Activated CD4-positive, alpha-beta T cell treated with anti-CD3 and anti-CD28 coated beads, Interleukin-2, amount 10 ng/mL, durations not matched to agents 7 days and 5 days (primary cell): ENCODE results near the gene TBX6. TPM values are rescaled to one million over a fixed set of nuclear protein-coding genes. Genes with fewer than 3 reads are reported as not detected.
"Not testable (repeated sequence)": the region's sequence is repeated elsewhere in the genome, so short reads cannot be mapped to it uniquely, and the experiment has no call there.

ENCODE experiments used
- CTCF ChIA-PET: fragments of 350-600 bp; sonication (Branson Sonifier 250); formaldehyde crosslinking; loops from one replicate; lab custom pipeline; 2021; ENCODE audit warnings: antibody characterized with exemption; lab: Charles Lee
- POLR2A ChIA-PET: fragments of 350-600 bp; sonication (Branson Sonifier 250); formaldehyde crosslinking; loops from one replicate; lab custom pipeline; 2021; ENCODE audit warnings: antibody characterized with exemption; lab: Charles Lee
- DNase-seq: peaks from one replicate; pipeline ENCODE4 v3.0.0-alpha.2; 2020
- H3K27ac Mint-ChIP-seq: one replicate; pipeline ENCODE4 v1.8.0; 2021; ENCODE audit warnings: mild to moderate bottlenecking, moderate library complexity, mixed read lengths
- H3K27me3 Mint-ChIP-seq: one replicate; pipeline ENCODE4 v1.8.0; 2021; ENCODE audit warnings: mixed read lengths
- H3K36me3 Mint-ChIP-seq: one replicate; pipeline ENCODE4 v1.8.0; 2021; ENCODE audit warnings: low read depth, mixed read lengths
- H3K4me1 Mint-ChIP-seq: one replicate; pipeline ENCODE4 v1.8.0; 2021; ENCODE audit warnings: mixed read lengths
- H3K4me3 Mint-ChIP-seq: one replicate; pipeline ENCODE4 v1.8.0; 2021; ENCODE audit warnings: mild to moderate bottlenecking, moderate library complexity, mixed read lengths
- H3K9me3 Mint-ChIP-seq: one replicate; pipeline ENCODE4 v1.8.0; 2021; ENCODE audit warnings: mixed read lengths
- total RNA-seq, 2 experiments: library from RNA; stranded (reverse); gene quantifications; one replicate each; pipeline ENCODE4 v1.2.3, GENCODE V29; 2021

Gene TBX6
- total RNA-seq, 2 experiments from 2014 or later, result 1.2 to 1.7 TPM

DNA sequence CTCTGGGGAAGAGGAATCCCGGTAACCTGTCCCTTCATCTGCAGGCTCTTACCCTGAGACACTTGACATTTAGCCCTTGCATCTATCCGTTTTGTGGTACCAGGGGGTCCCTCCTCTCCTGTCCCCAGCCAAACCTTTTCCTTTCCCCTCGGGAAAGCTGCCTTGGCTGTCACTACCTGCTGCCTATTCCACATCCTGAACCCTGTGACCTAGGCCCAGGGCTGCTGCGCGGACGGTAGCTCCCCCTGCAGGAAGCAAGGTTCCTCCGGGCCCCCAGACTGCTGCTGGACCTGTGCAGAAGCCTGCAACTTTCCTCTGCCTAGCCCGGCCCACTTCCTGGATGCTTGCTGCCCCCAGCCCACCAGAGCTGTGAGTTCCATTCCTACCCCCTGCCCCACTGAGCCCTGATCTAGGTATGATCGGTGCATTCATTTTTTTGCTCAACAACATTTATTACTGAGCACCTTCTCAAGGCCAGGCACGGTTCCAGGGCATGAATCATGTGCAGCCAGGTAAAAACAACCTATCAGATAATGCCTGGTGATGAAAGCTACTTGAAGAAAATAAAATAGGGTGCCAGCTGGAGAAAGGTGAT is 36.7 kb downstream of the TBX6 start:
- DNase-seq, result peak; percentile 58
- Mint-ChIP-seq H3K27me3 (peaks cover 2% of the 10 kb centered on the region), H3K4me1 (peaks cover 40% of the 10 kb centered on the region), H3K9me3 (no peaks in the 10 kb centered on the region), H3K4me3 (peak overlapping the region; percentile 37), H3K27ac (peak overlapping the region; percentile 67), H3K36me3 (peaks cover 7% of the 10 kb centered on the region)
- CTCF ChIA-PET, result interaction anchor here (0.5 to 2.1 kb wide), 17 partner anchors 9 to 915 kb away, joined by 3 to 19 read pairs (median 4); partner anchors contain the start of genes ALDOA, CORO1A, DCTPP1 and HIRIP3
- POLR2A ChIA-PET, result interaction anchor here (1.1 kb wide), 1 partner anchor 11 kb away, joined by 8 read pairs; the partner anchor contains the start of gene ALDOA

DNA sequence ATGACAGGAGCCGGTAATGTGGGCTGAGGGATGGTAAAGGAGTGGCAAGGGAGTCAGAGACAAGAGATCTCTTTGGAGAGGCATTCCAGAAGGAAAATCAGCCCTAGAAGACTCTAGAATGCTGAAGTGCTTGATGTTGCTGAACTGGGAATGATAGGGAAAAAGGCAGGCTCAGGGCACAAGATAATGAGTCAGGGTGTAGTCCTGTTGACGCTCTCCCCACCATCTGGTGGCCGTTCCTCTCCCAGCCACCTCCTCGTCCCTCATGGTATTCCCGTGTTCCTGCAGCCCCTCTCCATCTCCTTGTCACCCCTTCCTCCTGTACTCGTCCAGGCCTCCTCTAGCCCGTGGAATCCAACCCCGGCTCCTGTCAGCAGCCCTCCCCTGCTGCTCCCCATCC is 37.3 kb downstream of the TBX6 start:
- Mint-ChIP-seq H3K4me3 (peak overlapping the region; percentile 37), H3K27ac (no peak overlapping the region), H3K27me3 (peaks cover 2% of the 10 kb centered on the region), H3K36me3 (peaks cover 7% of the 10 kb centered on the region), H3K9me3 (no peaks in the 10 kb centered on the region), H3K4me1 (peaks cover 40% of the 10 kb centered on the region)
- CTCF ChIA-PET, result interaction anchor here (0.5 to 2.1 kb wide), 10 partner anchors 10 to 915 kb away, joined by 3 to 19 read pairs (median 6); partner anchors contain the start of genes ALDOA, DCTPP1, HIRIP3 and TBX6
- POLR2A ChIA-PET, result no interaction called here
- no peak for DNase-seq

DNA sequence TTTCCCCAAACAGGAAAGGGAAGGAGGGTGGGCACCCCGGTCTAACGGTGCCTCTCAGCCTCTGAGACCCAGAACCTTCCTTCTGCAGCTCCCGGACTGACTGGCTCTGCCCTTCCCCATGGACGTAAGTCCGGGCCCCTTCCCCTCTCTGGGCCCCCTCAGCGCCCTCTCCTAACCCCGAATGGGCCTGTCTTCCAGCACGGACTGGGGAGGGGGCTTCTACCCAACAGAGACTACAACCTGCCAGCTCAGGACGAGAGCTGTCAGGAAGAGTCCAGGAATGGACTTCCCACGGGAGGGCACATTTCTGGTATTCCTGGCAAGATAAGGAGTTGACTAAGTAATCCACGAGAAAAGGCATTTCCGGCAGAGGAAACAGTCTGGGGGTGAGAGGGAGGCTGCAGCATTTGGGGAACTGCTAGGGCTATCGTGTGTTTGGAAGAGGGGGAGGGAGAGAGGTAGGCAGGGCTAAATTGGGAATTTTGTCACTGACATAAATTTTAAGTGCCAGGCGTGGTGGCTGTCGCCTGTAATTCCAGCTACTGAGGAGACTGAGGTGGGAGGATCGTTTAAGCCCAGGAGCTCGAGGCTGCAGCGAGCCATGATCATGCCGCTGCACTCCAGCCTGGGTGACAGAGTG is 38.2 kb downstream of the TBX6 start:
- peak overlapping the region; percentile 90 for H3K4me3 Mint-ChIP-seq
- no peaks in the 10 kb centered on the region for H3K9me3 Mint-ChIP-seq
- no peak overlapping the region for H3K27ac Mint-ChIP-seq
- H3K27me3 Mint-ChIP-seq, result peaks cover 2% of the 10 kb centered on the region
- no peak for DNase-seq
- H3K4me1 Mint-ChIP-seq, result peaks cover 40% of the 10 kb centered on the region
- ChIA-PET CTCF (interaction anchor here (0.6 to 2.2 kb wide), 7 partner anchors 10 to 1224 kb away, joined by 3 to 7 read pairs (median 5); partner anchors contain the start of genes ALDOA and PAGR1), POLR2A (interaction anchor here (1.5 kb wide), 1 partner anchor 12 kb away, joined by 4 read pairs; the partner anchor contains the start of gene ALDOA)
- peaks cover 7% of the 10 kb centered on the region for H3K36me3 Mint-ChIP-seq

DNA sequence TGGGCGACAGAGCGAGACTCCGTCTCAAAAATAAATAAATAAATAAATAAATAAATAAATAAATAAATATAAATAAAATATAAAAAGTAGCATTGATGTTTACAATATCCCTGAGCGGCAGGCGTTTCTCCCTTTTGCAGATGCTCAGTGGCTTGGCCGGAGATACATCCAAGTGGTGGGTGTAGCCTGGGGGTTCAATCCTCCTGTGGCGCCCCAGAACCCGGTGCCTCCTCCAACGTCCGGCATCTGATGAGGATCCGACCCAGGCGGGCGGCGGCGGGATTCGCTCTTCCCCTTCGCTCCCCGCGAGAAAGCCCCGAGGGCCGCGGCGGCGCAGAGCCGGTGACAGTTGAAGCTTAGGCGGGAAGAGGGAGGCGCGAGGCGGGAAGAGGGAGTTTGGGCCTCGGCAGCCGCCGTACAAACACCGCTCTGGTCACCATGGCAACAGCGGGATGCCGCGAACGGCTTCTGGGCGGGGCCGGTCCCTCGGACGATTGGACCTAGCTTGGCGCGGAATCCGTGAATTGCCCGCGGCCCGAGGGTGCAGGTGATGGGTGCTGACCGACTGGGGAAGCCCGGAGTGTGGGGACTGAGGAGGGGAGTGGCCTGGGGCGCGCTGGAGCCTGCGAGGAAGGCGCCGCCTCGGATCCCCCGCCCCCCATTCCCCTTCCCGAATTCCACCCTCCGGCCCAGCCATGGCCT is 38.9 kb downstream of the TBX6 start:
- POLR2A ChIA-PET, result interaction anchor here (0.6 to 1.5 kb wide), 2 partner anchors 12 to 1856 kb away, joined by 3 to 4 read pairs; partner anchors contain the start of gene ALDOA
- peaks cover 2% of the 10 kb centered on the region for H3K27me3 Mint-ChIP-seq
- H3K4me1 Mint-ChIP-seq, result peaks cover 40% of the 10 kb centered on the region
- peaks cover 7% of the 10 kb centered on the region for H3K36me3 Mint-ChIP-seq
- H3K9me3 Mint-ChIP-seq, result no peaks in the 10 kb centered on the region
- peak overlapping the region; percentile 87 for H3K27ac Mint-ChIP-seq
- CTCF ChIA-PET, result interaction anchor here (0.6 to 2.2 kb wide), 8 partner anchors 9 to 1224 kb away, joined by 3 to 7 read pairs (median 4); partner anchors contain the start of genes ALDOA and PAGR1
- DNase-seq, result peak; percentile 94
- peak overlapping the region; percentile 90 for H3K4me3 Mint-ChIP-seq

DNA sequence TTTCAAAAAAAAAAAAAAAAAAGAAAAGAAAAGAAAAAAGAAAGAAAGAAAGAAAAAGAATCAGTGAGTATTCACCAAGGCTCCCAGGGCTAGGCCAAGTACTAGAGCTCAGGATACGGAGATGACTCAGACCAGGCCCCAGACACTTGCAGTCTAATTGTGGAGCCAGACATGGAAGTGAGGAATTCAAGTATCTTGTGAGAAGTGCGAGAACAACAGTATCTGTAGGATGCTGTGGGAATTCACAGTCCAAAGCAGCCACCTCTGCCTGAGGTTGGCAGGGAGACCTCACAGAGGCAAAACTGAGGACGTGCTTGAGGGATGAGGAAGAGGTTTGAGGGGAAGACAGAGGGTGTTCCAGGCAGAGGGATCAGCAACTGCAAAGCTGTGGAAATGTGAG is 40.2 kb downstream of the TBX6 start:
- CTCF ChIA-PET, result interaction anchor here (0.8 to 2.2 kb wide), 2 partner anchors 16 to 358 kb away, joined by 4 to 6 read pairs; no protein-coding TSS in a partner anchor
- POLR2A ChIA-PET, result no interaction called here
- Mint-ChIP-seq H3K27me3 (peaks cover 2% of the 10 kb centered on the region), H3K27ac (peak overlapping the region; percentile 89), H3K9me3 (no peaks in the 10 kb centered on the region), H3K36me3 (peaks cover 7% of the 10 kb centered on the region), H3K4me3 (peak overlapping the region; percentile 90), H3K4me1 (peaks cover 40% of the 10 kb centered on the region)
- no peak for DNase-seq

DNA sequence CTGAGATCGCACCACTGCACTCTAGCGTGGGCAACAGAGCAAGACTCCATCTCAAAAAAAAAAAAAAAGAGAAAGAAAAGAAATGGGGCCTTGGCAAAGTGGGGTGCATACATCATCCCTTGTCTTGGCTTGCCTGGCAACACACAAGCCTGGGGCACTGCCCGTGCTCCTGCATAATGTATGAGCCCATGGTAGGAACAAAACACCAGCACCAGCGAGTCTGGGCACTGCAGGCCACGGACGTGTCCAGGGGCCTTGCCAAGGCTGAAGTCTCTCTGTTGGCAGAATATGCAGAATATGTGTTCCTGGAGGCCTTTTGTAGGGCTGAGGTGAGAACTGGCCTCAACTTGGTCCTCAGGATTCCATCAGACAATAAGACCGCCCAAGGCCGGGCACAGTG is 41.9 kb downstream of the TBX6 start:
- no peak overlapping the region for H3K27ac Mint-ChIP-seq
- no peaks in the 10 kb centered on the region for H3K9me3 Mint-ChIP-seq
- no peak overlapping the region for H3K4me3 Mint-ChIP-seq
- peaks cover 7% of the 10 kb centered on the region for H3K36me3 Mint-ChIP-seq
- ChIA-PET CTCF (interaction anchor here (0.9 to 2.1 kb wide), 2 partner anchors 14 to 18 kb away, joined by 3 to 6 read pairs; no protein-coding TSS in a partner anchor), POLR2A (no interaction called here)
- peaks cover 2% of the 10 kb centered on the region for H3K27me3 Mint-ChIP-seq
- peaks cover 36% of the 10 kb centered on the region for H3K4me1 Mint-ChIP-seq
- no peak for DNase-seq

DNA sequence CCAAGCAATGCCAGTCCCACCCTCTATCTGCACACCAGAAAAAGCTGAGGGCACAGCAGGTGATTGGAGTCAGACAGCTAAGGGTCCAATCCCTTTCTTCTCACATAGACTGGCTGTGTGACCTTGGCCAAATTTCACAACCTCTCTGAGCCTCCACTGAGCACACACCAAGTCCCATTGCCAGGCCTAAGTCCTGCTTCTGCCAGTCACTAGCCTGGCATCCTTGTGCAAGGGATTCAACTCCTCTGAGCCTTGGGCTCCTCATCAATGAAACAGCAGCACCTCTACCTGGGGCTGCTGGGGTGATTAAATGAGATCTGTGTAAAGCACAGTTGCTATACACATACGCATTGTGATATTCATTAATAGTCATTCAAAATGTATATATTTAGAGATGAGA is 45.1 kb downstream of the TBX6 start:
- peaks cover 14% of the 10 kb centered on the region for H3K4me1 Mint-ChIP-seq
- peaks cover 3% of the 10 kb centered on the region for H3K27me3 Mint-ChIP-seq
- ChIA-PET POLR2A (interaction anchor here (0.6 kb wide), 1 partner anchor 126 kb away, joined by 4 read pairs; no protein-coding TSS in a partner anchor), CTCF (interaction anchor here (2.9 kb wide), 1 partner anchor 15 kb away, joined by 10 read pairs; the partner anchor contains the start of gene TLCD3B)
- no peaks in the 10 kb centered on the region for H3K9me3 Mint-ChIP-seq
- peaks cover 5% of the 10 kb centered on the region for H3K36me3 Mint-ChIP-seq
- no peak overlapping the region for H3K4me3 Mint-ChIP-seq
- no peak for DNase-seq
- H3K27ac Mint-ChIP-seq, result peak overlapping the region; percentile 46

DNA sequence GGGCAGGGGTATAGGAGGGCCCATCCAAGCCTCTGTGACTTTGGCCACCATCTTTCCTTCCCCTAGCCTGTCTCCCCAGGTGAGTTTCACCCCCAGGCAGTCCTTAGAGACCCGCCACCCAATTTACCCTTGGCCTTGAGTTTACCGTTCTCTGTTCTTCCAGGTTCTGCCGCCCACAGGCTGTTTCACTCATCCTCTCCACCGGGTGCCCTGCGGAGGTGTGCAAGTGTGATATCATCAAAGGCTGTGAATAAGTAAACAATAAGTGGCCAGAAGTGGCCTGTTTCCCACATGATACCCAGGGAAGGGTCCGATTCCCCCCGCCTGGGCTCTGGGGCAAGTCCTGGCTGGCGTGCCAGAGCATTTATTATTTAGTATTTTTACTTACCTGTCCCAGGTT is 45.5 kb downstream of the TBX6 start:
- Mint-ChIP-seq H3K9me3 (no peaks in the 10 kb centered on the region), H3K27me3 (peaks cover 3% of the 10 kb centered on the region), H3K4me1 (peaks cover 12% of the 10 kb centered on the region), H3K4me3 (no peak overlapping the region), H3K36me3 (peaks cover 3% of the 10 kb centered on the region), H3K27ac (no peak overlapping the region)
- CTCF ChIA-PET, result interaction anchor here (2.9 kb wide), 1 partner anchor 14 kb away, joined by 10 read pairs; the partner anchor contains the start of gene TLCD3B
- POLR2A ChIA-PET, result no interaction called here
- no peak for DNase-seq

DNA sequence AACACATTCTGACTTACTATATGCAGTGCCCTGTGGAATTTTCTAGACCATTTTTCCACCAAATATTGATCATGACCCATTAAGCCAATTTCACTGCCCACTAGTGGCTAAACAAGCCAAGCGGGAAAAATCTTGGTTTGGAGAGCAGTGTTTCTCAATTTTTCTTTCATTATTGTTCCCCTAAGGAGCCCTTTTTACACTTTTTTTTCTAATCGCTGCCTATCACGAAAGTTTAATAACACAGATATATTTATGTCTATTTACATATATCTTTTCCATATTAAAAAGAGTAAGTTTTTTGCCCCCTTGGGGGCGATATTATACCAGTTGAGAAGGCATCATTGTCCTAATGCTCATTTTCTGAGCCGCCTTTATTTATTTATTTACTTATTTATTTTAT is 49.9 kb downstream of the TBX6 start:
- POLR2A ChIA-PET, result no interaction called here
- no peaks in the 10 kb centered on the region for H3K36me3 Mint-ChIP-seq
- H3K27ac Mint-ChIP-seq, result no peak overlapping the region
- DNase-seq, result peak; percentile 36
- peaks cover 5% of the 10 kb centered on the region for H3K27me3 Mint-ChIP-seq
- peaks cover 6% of the 10 kb centered on the region for H3K4me1 Mint-ChIP-seq
- CTCF ChIA-PET, result interaction anchor here (0.6 kb wide), 1 partner anchor 147 kb away, joined by 3 read pairs; no protein-coding TSS in a partner anchor
- H3K4me3 Mint-ChIP-seq, result no peak overlapping the region
- H3K9me3 Mint-ChIP-seq, result no peaks in the 10 kb centered on the region

DNA sequence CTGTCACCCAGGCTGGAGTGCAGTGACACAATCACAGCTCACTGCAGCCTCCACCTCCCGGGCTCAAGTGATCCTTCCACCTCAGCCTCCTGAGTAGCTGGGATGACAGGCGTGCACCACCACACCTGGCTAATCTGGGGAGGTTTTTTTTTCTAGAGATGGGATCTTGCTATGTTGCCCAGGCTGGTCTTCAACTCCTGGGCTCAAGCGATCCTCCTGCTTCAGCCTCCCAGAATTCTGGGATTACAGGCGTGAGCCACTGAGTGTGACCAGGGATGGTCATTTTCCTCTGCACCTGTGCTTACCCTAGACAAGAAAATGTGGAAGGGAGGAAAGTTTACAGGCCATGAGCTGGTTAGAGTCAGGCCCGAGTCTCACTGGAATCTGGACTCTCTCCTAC is 51.0 kb downstream of the TBX6 start:
- DNase-seq, H3K27me3 Mint-ChIP-seq, CTCF ChIA-PET, H3K4me1 Mint-ChIP-seq, POLR2A ChIA-PET, H3K9me3 Mint-ChIP-seq, H3K36me3 Mint-ChIP-seq, H3K4me3 Mint-ChIP-seq, H3K27ac Mint-ChIP-seq: not testable (repeated sequence)

DNA sequence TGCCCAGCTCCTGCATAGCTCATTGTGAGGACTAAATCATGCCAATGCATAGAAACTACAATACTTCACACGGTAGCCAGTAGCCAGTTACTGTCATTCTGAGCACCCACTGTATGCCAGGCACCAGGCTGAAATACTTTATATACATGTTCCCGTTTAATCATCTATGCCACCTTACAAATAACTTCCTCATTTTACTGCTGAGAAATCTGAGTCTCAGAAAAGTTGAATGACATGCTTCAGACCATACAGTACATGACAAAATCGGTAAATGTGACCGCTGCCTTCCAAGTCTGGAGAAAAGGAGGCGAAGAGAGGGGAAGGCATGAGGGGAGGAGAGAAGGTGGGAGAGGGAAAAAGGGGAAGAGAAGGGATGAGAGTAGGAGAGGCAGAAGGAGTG is 51.5 kb downstream of the TBX6 start:
- no peak overlapping the region for H3K4me3 Mint-ChIP-seq
- H3K9me3 Mint-ChIP-seq, result no peaks in the 10 kb centered on the region
- H3K27ac Mint-ChIP-seq, result no peak overlapping the region
- H3K27me3 Mint-ChIP-seq, result peaks cover 7% of the 10 kb centered on the region
- peaks cover 8% of the 10 kb centered on the region for H3K4me1 Mint-ChIP-seq
- no peaks in the 10 kb centered on the region for H3K36me3 Mint-ChIP-seq
- DNase-seq, result no peak
- ChIA-PET CTCF (interaction anchor here (0.6 kb wide), 2 partner anchors 84 to 1076 kb away, joined by 3 read pairs; no protein-coding TSS in a partner anchor), POLR2A (no interaction called here)
